ENCODE measurements around the gene RBMS2.
"Not testable (repeated sequence)": the region's sequence is repeated elsewhere in the genome, so short reads cannot be mapped to it uniquely, and the experiment has no call there.

Gene RBMS2

GRCh38 chr12:56521590-56522371, at the start of gene RBMS2:
Gene RBMS2, plus strand, starts transcription at chr12:56521820. Its CDS starts 204 bp downstream, at chr12:56522024.
- peak; percentile 39 for DNase-seq

GRCh38 chr12:56474389-56474788, 47.2 kb upstream of the RBMS2 start:
- no peak for DNase-seq

- DNase-seq: no peak
Observed at GRCh38 chr12:56476143-56476542, 45.5 kb upstream of the RBMS2 start.

- no peak for DNase-seq
Observed at GRCh38 chr12:56476972-56477432, 44.6 kb upstream of the RBMS2 start.

GRCh38 chr12:56477521-56478225, 43.9 kb upstream of the RBMS2 start:
- no peak for DNase-seq

- no peak for DNase-seq
Observed at GRCh38 chr12:56479625-56480024, 42.0 kb upstream of the RBMS2 start.

- DNase-seq: no peak
Observed at GRCh38 chr12:56484566-56484965, 37.1 kb upstream of the RBMS2 start.

- DNase-seq: no peak
Observed at GRCh38 chr12:56486694-56487093, 34.9 kb upstream of the RBMS2 start.

- DNase-seq: peak; percentile 31
Observed at GRCh38 chr12:56487448-56488040, 34.1 kb upstream of the RBMS2 start.

GRCh38 chr12:56488041-56488955, 33.3 kb upstream of the RBMS2 start, which contains the start of gene GLS2:
Gene GLS2, minus strand, starts transcription at chr12:56488161. Its CDS starts 43 bp downstream, at chr12:56488118.
- peak; percentile 50 for DNase-seq

- DNase-seq: no peak
Observed at GRCh38 chr12:56490360-56490759, 31.3 kb upstream of the RBMS2 start.

GRCh38 chr12:56493409-56494105, 28.1 kb upstream of the RBMS2 start:
- DNase-seq: not testable (repeated sequence)

GRCh38 chr12:56494106-56494415, 27.6 kb upstream of the RBMS2 start:
- DNase-seq: not testable (repeated sequence)

- not testable (repeated sequence) for DNase-seq
Observed at GRCh38 chr12:56494481-56494880, 27.1 kb upstream of the RBMS2 start.

GRCh38 chr12:56496704-56497103, 24.9 kb upstream of the RBMS2 start:
- not testable (repeated sequence) for DNase-seq

- DNase-seq: not testable (repeated sequence)
Observed at GRCh38 chr12:56498126-56498902, 23.3 kb upstream of the RBMS2 start.

GRCh38 chr12:56499452-56499851, 22.2 kb upstream of the RBMS2 start:
- DNase-seq: not testable (repeated sequence)

- DNase-seq: not testable (repeated sequence)
Observed at GRCh38 chr12:56499879-56500278, 21.7 kb upstream of the RBMS2 start.

- DNase-seq: no peak
Observed at GRCh38 chr12:56510786-56511185, 10.8 kb upstream of the RBMS2 start.

- DNase-seq: not testable (repeated sequence)
Observed at GRCh38 chr12:56514014-56514318, 7.7 kb upstream of the RBMS2 start.

- no peak for DNase-seq
Observed at GRCh38 chr12:56517854-56518253, 3.8 kb upstream of the RBMS2 start.

Measured in DMS79 (cell line).